IPS-NIHi7 (cell line): ENCODE results near the gene MYO1F.

ENCODE experiments used
- DNase-seq: peaks from one replicate; pipeline ENCODE4 v3.0.0; 2012; ENCODE audit warnings: mixed read lengths; ENCODE audit errors: extremely low spot score

The MYO1F gene

DNA sequence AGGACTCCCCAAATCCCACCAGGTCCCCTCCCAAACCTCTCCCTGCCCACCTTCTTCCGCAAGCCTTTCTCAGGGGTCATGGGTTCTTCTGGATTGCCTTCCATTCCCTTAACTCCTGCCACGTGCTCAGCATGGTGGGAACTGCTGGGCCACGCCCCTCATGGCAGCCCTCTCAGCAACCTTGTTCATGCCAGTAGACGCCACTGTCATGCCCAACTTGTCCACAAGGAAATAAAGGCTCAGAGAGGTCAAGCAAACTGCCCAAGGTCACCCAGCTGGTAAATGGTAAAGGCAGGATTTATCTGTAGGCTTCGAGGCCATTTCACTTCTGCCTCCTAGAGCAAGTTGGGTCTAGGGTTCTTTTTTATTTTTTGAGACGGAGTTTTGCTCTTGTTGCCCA, 85.7 kb downstream of the MYO1F start:
- DNase-seq = no peak

DNA sequence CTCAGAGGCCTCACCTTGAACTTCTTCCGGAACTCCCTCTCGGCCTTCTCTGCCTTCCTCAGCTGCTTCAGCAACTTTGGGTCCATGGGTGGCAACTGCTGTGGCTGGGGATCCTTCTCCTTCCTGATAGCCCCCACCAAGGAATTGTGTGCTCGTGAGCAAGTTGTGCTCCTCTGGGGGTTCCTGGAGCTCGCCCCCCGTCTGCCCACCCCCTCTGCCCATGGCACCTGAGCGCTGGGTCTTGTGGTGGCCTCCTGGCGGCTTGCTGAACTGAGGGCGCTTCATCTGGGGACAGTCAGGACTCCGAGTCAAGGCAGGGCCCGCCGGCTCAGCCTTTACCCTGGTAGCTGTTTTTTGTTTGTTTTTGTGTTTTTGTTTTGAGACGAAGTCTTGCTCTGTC, 86.4 kb downstream of the MYO1F start:
- DNase-seq = no peak

GRCh38 chr19:8490395-8490760, 86.9 kb downstream of the MYO1F start:
- DNase-seq = no peak

DNA sequence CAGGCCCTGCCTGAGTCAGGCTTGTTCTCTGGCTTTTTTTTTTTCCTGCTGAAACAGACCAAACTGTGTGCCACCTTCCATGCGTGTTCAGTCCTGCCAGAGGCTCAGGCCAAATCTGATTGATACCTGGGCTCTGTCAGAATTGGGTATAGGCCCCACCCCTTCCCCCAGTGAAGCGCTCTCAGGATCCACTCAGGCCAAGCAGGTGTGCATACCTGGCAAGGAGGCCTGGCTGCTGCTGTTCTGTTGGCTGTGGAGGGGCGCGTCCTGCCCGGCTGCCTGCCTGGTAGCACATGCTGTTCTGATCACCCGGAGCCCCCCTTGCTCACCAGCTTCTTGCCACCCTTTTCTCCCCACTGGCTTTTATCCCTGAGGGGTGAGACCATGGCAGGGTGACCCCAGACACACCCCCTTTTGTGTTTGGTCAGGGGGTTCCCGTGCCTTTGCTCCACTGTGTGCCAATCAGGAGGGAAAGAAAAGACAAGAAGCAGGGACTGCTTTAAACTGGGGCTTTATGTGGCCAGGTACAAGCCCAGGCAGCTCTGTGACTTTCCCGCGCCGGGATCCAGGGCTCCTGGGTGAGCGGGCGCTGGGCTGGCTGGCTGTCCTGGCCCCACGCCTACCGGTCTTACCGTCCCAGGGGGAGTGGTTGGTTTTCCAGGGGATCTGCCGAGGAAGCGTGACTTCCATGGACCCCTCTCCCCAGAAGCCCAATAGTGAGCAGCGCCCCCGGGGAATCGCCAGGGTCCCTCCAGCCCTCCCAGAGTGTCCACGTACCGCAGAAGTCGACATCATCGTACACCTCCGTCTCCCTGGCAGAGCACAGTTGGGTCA, 87.5 kb downstream of the MYO1F start:
- no peak for DNase-seq

- DNase-seq = no peak
Observed at GRCh38 chr19:8488365-8488764, 88.9 kb downstream of the MYO1F start.

DNA sequence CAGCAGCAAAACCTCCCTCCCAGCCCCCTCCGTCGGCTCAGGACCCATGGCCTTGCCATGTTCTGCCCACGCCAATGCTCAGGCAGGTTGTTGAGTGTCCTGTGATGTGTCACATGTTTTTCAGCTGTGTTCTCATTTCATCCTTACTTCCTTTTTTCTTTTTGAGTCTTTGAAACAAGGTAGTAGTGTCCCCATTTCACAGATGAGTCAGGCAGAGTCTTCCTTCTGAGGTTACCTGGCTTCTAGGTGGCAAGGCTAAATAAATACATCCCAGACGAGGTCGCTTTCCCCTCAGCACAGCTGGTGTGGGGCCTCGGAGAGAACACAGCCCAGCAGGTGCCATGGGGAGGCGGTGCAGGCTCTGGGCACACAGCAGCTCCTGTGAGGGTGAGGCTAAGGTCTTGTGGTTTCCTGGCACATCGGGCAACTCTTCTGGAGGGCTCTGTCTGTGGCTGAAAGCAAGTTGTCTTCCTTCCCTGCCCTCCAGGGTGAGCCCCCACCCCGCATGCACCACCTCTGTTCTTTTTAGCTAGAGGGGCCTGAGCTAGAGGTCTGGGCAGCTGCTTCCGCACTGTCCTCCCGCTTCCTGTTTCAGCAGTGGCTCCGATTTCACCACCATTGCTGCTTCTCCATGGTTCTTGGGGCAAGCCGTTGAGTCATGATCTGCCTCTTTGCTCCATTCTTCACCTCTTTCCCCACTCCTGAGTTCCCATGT, 89.9 kb downstream of the MYO1F start:
- no peak for DNase-seq

DNA sequence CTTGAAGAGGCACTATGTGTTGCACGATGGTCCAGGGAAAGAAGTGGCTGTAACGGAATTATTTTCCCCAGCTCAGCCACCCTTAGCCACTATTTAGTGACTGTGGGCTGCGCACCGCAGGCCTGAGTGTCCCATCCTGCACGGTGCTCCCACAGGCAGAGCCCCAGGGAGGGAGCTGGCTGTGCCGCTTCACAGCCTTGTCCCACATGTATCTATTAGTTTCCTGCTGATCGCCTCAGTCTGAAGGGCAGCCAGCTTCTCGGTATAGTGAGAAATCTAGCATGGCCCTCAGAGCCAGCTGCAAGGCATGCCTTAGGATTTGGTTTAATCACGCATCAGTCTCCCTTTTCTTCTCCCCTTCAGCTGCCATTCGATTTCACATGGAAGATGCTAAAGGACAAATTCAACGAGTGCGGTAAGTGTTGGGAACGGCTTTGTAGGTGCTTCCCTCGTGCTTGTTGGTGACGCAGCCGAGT, 90.5 kb downstream of the MYO1F start:
- DNase-seq = no peak

DNA sequence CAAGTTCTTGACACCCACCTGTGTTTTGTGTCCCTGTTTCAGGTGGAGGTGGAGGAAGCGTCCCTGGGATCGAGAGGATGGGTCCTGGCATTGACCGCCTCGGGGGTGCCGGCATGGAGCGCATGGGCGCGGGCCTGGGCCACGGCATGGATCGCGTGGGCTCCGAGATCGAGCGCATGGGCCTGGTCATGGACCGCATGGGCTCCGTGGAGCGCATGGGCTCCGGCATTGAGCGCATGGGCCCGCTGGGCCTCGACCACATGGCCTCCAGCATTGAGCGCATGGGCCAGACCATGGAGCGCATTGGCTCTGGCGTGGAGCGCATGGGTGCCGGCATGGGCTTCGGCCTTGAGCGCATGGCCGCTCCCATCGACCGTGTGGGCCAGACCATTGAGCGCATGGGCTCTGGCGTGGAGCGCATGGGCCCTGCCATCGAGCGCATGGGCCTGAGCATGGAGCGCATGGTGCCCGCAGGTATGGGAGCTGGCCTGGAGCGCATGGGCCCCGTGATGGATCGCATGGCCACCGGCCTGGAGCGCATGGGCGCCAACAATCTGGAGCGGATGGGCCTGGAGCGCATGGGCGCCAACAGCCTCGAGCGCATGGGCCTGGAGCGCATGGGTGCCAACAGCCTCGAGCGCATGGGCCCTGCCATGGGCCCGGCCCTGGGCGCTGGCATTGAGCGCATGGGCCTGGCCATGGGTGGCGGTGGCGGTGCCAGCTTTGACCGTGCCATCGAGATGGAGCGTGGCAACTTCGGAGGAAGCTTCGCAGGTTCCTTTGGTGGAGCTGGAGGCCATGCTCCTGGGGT, 91.5 kb downstream of the MYO1F start:
- no peak for DNase-seq

GRCh38 chr19:8484331-8484894, 92.8 kb downstream of the MYO1F start:
- no peak for DNase-seq

GRCh38 chr19:8483165-8483564, 94.1 kb downstream of the MYO1F start:
- DNase-seq = no peak

DNA sequence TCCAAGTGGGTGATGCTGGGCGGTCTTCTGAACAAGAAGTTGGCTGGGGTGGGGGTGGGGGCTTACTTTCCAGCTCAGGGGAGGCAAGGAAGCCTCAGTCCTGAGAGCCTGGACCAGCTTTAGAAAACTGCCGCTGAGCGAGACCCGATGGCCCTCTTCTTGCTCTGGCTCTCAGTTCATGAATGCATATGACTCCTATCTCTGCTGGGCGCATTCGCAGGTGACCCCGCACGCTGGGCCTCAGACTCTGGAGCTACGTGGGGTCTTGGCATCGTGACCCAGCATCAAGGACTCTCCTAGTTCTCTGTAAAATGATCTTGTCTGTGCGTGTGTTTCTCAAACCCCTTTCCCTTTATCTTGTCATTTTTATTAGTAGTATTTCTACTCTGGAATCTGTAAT, 94.5 kb downstream of the MYO1F start:
- DNase-seq = no peak

- no peak for DNase-seq
Observed at GRCh38 chr19:8481616-8482015, 95.6 kb downstream of the MYO1F start.

DNA sequence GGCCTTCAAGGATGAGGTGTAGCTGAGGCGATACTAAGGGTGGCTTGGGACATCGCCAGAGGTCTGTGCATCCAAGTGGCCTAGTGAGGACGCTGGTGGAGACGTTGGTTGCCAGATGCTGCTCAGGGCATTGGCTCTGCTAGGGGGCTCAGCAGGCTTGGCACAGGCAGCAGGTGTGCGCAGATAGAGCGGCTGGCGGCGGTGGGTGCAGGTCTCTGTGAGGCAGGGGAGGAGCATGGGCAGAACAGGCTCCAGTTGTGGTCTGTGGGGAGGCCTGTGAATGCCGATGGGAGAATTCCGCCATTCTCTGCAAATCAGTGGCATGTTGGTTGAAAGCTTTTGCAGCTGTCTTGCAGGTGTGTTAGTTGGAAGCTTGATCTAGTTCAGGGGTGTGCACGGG, 96.0 kb downstream of the MYO1F start:
- DNase-seq = no peak

DNA sequence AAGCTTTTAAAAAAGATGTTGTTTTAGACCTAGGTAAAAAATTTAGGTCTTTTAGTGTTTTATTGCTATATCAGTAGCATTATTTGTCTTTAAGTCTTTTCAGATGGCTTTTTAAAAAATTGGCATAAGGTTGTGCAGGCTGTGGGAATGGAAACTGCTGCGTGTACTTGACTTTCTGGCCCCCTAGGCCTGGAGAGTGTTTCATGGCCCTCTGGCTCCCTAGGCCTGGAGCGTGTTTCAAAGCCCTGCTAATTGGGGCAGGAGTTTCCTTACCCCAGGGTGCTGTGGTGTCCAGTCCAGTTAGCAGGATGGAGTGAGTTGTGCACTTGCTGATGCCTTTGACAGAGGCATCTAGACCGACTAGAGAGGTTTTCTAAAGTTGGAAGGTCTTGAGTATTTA, 98.6 kb downstream of the MYO1F start:
- DNase-seq = no peak

DNA sequence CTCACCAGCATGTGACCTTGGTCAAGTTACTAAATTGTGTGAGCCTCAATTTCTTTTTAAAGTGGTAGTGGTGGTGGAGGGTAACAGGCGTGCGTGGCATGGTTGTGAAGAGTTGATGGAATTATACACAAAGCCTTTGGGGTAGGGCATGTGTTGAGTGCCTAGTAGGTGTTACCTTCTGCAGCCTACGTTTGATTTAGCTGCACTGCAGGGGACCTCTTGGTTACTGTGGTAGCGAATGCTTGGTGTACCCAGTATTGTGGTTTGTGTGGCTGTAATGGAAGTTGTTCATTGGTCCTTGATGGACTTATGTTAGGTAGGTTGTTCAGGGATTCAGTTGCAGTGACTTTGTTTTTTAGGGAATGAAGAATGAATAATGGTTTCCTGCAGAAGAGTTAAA, 99.4 kb downstream of the MYO1F start:
- DNase-seq = no peak

DNA sequence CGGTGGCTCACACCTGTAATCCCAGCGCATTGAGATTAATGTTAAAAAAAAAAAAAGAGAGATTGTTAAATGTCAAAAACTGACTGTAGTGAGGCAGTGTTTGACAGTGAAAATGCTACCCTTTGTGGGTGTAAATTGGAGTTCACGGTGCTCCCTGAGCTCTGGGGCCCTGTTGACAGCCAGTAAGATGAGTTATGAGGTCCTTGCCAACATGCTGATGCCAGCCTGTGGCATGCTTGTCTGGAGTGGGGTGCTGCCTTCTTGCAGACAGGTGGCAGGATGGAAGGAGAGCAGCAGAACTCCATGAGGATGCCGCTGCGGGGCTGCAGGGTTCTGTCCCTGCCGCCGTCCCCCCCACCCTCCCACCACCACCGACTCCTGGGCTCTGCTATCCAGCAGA, 100.7 kb downstream of the MYO1F start:
- DNase-seq = no peak

GRCh38 chr19:8475005-8475404, 102.2 kb downstream of the MYO1F start:
- DNase-seq = no peak

- DNase-seq = no peak
Observed at GRCh38 chr19:8473648-8474476, 103.4 kb downstream of the MYO1F start.
